PFSK-1 (cell line): ENCODE measurements around the gene ADPRH.

Experiments used
- FOXP2 ChIP-seq: optimal IDR thresholded peaks from 2 replicates; pipeline ENCODE3; 2011; ENCODE audit warnings: borderline replicate concordance, control low read depth, inconsistent platforms; ENCODE audit not compliant: insufficient read depth; ENCODE audit errors: extremely low read length, extremely low read depth
- POLR2AphosphoS5 ChIP-seq: IDR thresholded peaks from 2 replicates; pipeline ENCODE4 v1.6.1; 2012; ENCODE audit warnings: low read depth, mild to moderate bottlenecking, control low read depth, low read length, moderate library complexity
- SIN3A ChIP-seq: IDR thresholded peaks from 2 replicates; pipeline ENCODE4 v1.6.1; 2012; ENCODE audit warnings: mild to moderate bottlenecking, low read length, moderate library complexity, borderline replicate concordance; ENCODE audit not compliant: insufficient read depth
- TAF1 ChIP-seq: IDR thresholded peaks from 2 replicates; pipeline ENCODE4 v1.6.1; 2012; ENCODE audit warnings: low read length, control low read depth, borderline replicate concordance; ENCODE audit not compliant: insufficient read depth
- TF ChIP-seq, protein P1 (sequence below), 2 experiments: IDR thresholded peaks; 2 replicates each; pipeline versions ENCODE4 v1.6.1 to v1.8.0; 2011 to 2012; ENCODE audit warnings: low read depth in 2 of 2, low read length in 2 of 2, control low read depth in 1 of 2, inconsistent platforms in 1 of 2, mild to moderate bottlenecking in 1 of 2, moderate library complexity in 1 of 2; ENCODE audit not compliant: insufficient read depth in 1 of 2

The ADPRH gene

DNA sequence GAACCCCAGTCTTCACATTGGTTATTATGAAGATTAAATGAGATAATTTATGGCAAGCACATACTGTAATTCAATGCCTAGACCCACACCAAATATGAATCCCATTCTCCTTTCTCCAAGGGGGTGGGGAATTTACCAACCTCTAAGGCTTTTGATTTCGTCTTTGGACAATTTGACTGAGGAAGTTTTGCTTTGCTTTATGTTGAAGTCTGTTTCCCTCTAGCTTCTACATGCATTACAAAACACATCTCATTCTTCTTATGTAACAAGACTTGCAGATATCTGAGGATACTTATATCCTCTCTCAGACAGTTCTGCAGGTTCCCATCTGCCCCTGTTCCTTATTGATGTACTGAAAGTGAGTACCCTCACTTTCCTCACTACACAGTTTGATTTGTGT lies 32.1 kb upstream of the ADPRH start:
- no peak for TF ChIP-seq TAF1
- TF ChIP-seq POLR2AphosphoS5: no peak
- TF ChIP-seq SIN3A: no peak

DNA sequence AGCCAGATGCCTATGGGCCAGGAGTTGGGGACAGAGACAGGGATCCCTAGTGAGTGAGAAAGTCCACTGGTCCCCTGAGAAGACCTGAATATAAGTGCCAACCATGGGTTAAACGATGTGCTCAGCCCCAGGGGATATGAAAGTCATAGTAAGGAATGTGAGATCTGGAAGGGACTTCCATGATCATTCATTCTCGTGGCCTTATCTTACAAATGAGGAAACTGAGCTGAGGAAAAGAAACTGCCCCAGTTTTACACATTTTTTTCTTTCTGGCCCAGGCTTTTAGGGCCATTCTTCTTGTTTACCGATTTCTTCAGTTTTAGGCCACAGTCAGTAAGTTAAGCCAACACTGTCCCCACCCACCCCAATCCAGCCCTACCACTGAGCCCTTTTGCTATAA lies 31.0 kb upstream of the ADPRH start:
- no peak for TF ChIP-seq SIN3A
- TF ChIP-seq FOXP2: no peak
- TF ChIP-seq, protein P1, sequence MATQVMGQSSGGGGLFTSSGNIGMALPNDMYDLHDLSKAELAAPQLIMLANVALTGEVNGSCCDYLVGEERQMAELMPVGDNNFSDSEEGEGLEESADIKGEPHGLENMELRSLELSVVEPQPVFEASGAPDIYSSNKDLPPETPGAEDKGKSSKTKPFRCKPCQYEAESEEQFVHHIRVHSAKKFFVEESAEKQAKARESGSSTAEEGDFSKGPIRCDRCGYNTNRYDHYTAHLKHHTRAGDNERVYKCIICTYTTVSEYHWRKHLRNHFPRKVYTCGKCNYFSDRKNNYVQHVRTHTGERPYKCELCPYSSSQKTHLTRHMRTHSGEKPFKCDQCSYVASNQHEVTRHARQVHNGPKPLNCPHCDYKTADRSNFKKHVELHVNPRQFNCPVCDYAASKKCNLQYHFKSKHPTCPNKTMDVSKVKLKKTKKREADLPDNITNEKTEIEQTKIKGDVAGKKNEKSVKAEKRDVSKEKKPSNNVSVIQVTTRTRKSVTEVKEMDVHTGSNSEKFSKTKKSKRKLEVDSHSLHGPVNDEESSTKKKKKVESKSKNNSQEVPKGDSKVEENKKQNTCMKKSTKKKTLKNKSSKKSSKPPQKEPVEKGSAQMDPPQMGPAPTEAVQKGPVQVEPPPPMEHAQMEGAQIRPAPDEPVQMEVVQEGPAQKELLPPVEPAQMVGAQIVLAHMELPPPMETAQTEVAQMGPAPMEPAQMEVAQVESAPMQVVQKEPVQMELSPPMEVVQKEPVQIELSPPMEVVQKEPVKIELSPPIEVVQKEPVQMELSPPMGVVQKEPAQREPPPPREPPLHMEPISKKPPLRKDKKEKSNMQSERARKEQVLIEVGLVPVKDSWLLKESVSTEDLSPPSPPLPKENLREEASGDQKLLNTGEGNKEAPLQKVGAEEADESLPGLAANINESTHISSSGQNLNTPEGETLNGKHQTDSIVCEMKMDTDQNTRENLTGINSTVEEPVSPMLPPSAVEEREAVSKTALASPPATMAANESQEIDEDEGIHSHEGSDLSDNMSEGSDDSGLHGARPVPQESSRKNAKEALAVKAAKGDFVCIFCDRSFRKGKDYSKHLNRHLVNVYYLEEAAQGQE (IDR thresholded peaks at IDR 0.05; ENCODE audit: insufficient read depth in 1 of 2, low read depth in 2 of 2, low read length in 2 of 2): no peak

DNA sequence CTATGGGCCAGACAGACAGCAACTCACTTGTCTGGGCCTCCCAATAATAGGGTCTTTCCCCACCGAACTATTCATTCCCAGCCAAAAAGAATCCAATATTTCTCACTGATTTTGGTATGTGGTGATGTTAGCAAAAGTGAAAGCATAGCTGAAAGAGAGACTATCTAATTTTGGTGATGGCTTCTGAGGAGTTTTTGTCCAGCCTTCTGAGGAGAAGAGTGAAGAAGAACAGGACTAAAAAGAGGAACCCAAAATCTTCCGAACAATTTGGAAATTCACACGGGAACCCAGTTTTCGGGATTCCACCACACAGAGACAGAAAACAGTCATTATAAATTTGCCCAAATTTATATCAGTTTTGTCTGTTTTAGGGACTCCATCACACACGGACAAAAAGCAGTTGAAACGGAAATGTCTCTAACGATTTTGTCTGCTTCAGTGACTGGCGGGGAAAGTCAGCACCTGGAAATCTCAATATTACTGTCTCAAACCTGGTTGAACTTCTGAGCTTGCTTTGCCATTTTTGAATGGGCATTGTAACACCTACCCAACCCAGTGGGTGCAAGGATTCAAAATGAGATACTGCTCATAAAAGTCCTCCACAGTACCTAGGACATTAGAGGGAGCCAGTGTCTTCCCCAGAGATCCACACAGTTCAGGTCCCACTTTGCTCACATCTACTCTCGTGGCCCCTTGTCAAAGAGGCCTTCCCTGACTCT lies 28.9 kb upstream of the ADPRH start:
- no peak for TF ChIP-seq TAF1

DNA sequence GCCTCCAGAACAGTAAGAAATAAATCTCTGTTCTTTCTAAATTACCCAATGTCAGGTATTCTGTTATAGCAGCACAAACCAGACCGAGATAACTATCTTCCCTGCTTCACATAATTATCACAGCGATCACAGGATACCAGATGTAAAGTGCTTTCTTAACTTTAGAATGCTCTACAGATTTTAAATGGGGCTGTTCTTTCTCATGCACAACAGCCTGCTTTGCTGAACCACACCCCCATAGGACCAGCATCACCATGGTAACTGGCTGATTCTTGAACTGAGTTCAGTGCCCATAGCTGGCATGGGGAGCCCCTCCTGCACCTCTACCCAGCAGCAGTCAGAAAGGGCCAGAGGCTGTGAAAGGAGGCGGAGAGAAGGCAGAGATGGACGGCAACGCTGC lies 27.7 kb upstream of the ADPRH start:
- TF ChIP-seq SIN3A: no peak
- no peak for TF ChIP-seq FOXP2
- no peak for TF ChIP-seq TAF1

DNA sequence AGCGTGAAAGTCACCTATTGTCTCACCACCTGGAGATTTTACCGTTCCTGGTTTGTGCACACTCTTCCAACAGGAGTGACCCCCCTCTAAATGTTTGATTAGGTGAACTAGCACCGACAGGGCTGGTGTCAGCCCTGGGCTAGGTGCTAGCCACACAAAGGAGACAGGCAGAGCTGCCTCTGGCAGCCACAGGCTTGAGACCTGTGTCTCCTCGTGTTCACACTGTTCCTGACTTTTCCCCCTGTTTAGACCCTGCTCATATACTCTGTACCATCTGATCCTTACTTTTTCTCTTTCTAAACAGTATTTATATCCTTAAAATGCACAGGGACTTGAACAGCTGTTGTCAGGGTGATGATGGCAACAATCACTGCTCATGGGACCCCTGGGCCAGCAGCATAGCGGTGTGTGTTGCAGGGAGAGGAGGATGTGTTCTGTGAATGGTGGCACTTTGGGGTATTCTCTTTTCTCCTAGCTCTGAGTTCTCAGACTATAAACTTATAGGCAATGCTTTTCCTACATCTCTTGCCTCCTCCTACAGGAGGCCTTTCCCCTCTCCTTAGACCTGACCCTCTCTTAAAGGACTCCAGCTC lies 25.4 kb upstream of the ADPRH start:
- TF ChIP-seq FOXP2 (no peak), POLR2AphosphoS5 (no peak), TAF1 (no peak), SIN3A (no peak)
- TF ChIP-seq, protein P1 (IDR thresholded peaks at IDR 0.05; ENCODE audit: insufficient read depth in 1 of 2, low read depth in 2 of 2, low read length in 2 of 2): no peak

DNA sequence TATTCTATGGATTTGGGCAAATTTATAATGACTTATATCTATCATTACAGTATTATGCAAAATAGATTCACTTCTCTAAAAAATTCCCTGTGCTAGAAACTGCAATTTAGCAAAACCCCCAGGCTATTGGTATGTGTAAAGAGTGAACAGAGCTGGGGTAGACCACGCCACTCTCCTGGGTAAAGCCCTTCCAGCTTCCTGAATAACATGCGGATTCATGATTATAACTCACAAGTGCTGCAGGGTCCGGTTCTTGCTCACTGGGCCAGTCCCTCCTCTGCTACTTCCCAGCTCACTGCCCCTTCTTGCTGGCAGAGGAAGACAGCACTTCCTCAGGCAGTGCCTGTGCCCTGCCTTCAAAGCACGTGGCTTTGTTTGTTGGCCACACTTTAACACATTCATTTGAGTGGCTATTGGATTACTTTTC lies 24.0 kb upstream of the ADPRH start:
- TF ChIP-seq FOXP2: no peak
- no peak for TF ChIP-seq TAF1
- no peak for TF ChIP-seq SIN3A

DNA sequence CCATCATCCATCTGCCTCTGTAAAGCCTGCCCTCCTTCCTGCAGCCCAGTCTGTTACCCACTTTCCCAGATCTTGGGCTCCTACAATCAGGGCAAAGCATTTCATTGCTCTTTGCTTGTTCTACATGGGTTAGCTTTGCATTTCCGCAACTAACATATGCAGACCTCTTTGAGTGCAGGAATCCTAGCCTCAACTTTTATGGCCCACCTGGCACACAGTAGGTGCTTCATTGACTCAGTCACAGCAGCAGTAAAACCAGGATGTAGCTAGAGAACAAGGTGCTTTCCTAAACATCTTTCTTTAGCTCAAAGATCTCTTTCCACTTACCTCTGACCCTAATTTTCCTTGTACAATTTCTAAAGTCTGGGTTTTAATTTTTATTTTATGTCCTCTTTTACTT lies 23.4 kb upstream of the ADPRH start:
- TF ChIP-seq POLR2AphosphoS5 (no peak), SIN3A (no peak), TAF1 (no peak), FOXP2 (no peak)
- TF ChIP-seq, protein P1 (IDR thresholded peaks at IDR 0.05; ENCODE audit: insufficient read depth in 1 of 2, low read depth in 2 of 2, low read length in 2 of 2): no peak
